ENCODE measurements around the gene C22orf23. TPM values are rescaled to one million over a fixed set of nuclear protein-coding genes. Genes with fewer than 3 reads are reported as not detected.
A peak's percentile ranks its signal among the peaks of the same experiment; 100 is the strongest.
"Not testable (repeated sequence)": the region's sequence is repeated elsewhere in the genome, so short reads cannot be mapped to it uniquely, and the experiment has no call there.

Gene C22orf23
- polyA plus RNA-seq, 2 of the 4 experiments (the other 2 are of a cell fraction): 0.26 to 0.52 TPM

GRCh38 chr22:37951305-37951704 is 2.1 kb downstream of the C22orf23 start:
- ATAC-seq (peak in 1 of 2 experiments; percentile 25; a peak in 3 of 6 replicates), DNase-seq (ENCODE audit: low read depth in 1 of 2, low spot score in 1 of 2) (peak; percentile 10 to 45), FAIRE-seq (no peak)
- no peak overlapping the region for H3K27ac ChIP-seq
- H3K9me3 ChIP-seq: no peaks in the 10 kb centered on the region
- WGBS (ENCODE audit: missing lambda C conversion rate): 62% methylated on average over 8 of the region's 8 CpGs
- no peak for TF ChIP-seq HOXA7 (CRISPR knock-in tag; IDR thresholded peaks at IDR 0.05)
- TF ChIP-seq ZNF302 (CRISPR knock-in tag; IDR thresholded peaks at IDR 0.05): no peak
- TF ChIP-seq RCOR1 (IDR thresholded peaks at IDR 0.05; ENCODE audit: low read depth, low read length): no peak
- no peak for TF ChIP-seq REST (IDR thresholded peaks at IDR 0.05)
- TF ChIP-seq JUN (IDR thresholded peaks at IDR 0.05): no peak
- no peak for TF ChIP-seq EHMT2 (IDR thresholded peaks at IDR 0.05; ENCODE audit: low read depth)
- no peak for TF ChIP-seq ZFP36 (IDR thresholded peaks at IDR 0.05; ENCODE audit: borderline replicate concordance, partially characterized antibody)
- no peak for TF ChIP-seq PHF8 (IDR thresholded peaks at IDR 0.05; ENCODE audit: borderline replicate concordance, low read depth)
- no peak for TF ChIP-seq USF2 (IDR thresholded peaks at IDR 0.05)
- ChIA-PET POLR2A (no interaction called here), CTCF (interaction anchor here (0.6 to 1.1 kb wide), 2 partner anchors 12 to 284 kb away, joined by 3 to 4 read pairs; no protein-coding TSS in a partner anchor)
- H3K4me3 ChIP-seq: no peak overlapping the region
- peaks cover 7% of the 10 kb centered on the region; the same call in 2 of the 3 replicates for H3K4me1 ChIP-seq
- no peak overlapping the region for H3K4me2 ChIP-seq

DNA sequence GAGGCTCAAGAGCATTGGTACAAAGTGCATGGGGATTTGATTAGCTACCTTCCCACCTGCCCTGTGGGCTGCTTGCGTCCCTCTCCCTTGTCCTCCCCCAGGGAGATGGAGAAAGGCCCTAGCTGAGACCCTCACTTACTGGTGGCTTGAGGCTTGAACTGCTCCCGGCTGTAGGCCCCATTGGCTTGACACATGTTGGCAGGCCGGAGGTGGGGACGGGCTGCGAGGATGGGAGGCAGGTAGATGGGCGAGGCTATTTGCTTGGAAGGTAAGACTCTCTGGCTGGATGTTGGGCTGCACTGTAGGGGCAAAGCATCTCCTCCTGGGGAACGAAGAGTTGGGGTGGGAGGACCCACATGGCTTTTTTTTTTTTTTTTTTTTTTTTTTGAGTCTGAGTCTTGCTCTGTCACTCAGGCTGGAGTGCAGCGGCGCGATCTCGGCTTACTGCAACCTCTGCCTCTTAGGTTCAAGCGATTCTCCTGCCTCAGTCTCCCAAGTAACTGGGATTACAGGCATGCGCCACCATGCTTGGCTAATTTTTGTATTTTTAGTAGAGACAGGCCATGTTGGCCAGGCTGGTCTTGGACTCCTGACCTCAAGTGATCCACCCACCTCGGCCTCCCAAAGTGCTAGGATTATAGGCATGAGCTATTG is 6.1 kb downstream of the C22orf23 start:
- DNase-seq (ENCODE audit: low read depth in 1 of 2, low spot score in 1 of 2); ATAC-seq; H3K9me3 ChIP-seq; H3K4me3 ChIP-seq; H3K27ac ChIP-seq; FAIRE-seq; H3K4me2 ChIP-seq; H3K4me1 ChIP-seq; POLR2A ChIA-PET: not testable (repeated sequence)
- 91% methylated on average over 14 of the region's 14 CpGs for WGBS (ENCODE audit: missing lambda C conversion rate)
- CTCF ChIA-PET: interaction anchor here (0.6 to 2.0 kb wide), 2 partner anchors 14 to 283 kb away, joined by 4 to 10 read pairs; no protein-coding TSS in a partner anchor

GRCh38 chr22:37944423-37944822 is 9.0 kb downstream of the C22orf23 start:
- H3K4me3 ChIP-seq; POLR2A ChIA-PET; H3K9me3 ChIP-seq; H3K4me2 ChIP-seq; H3K4me1 ChIP-seq; DNase-seq (ENCODE audit: low read depth in 1 of 2, low spot score in 1 of 2); H3K27ac ChIP-seq; FAIRE-seq; ATAC-seq: not testable (repeated sequence)
- WGBS (ENCODE audit: missing lambda C conversion rate): 91% methylated on average over 11 of the region's 11 CpGs
- CTCF ChIA-PET: interaction anchor here (1.3 to 1.5 kb wide), 2 partner anchors 20 to 21 kb away, joined by 3 to 4 read pairs; no protein-coding TSS in a partner anchor

DNA sequence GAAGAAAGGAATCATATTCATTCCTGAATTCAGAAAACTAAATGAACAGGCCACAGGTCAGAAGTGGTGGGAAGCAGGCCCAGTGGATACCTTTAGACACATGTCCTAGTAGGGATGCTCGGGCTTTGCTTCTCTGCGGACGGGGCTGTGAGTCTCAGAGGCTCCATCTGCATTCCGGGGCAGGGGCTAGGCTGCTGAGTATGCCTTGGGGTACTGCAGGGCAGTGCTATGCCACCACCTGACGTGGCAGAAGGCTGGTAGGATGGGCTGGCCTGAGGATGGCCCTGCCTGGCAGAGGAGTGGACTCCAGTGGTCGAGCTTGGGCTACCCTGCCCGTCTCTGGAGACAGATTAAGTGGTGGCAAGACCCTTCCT is 9.6 kb downstream of the C22orf23 start:
- no peak; a peak in 1 of 6 replicates for ATAC-seq

More for the DNA sequence above, 9.6 kb downstream of the C22orf23 start:
- CTCF ChIA-PET: interaction anchor here (0.5 to 1.5 kb wide), 3 partner anchors 21 to 78 kb away, joined by 3 to 4 read pairs (median 4); no protein-coding TSS in a partner anchor
- DNase-seq (ENCODE audit: low read depth in 1 of 2, low spot score in 1 of 2): no peak
- H3K9me3 ChIP-seq: no peaks in the 10 kb centered on the region
- no peak overlapping the region for H3K4me2 ChIP-seq
- no peak overlapping the region for H3K27ac ChIP-seq
- WGBS (ENCODE audit: missing lambda C conversion rate): 84% methylated on average over 5 of the region's 7 CpGs
- H3K4me1 ChIP-seq: no peaks in the 10 kb centered on the region
- TF ChIP-seq RARB (CRISPR knock-in tag; IDR thresholded peaks at IDR 0.05): no peak
- no peak for TF ChIP-seq MAFK (IDR thresholded peaks at IDR 0.05; ENCODE audit: partially characterized antibody)
- no peak for TF ChIP-seq CHD2 (IDR thresholded peaks at IDR 0.05; ENCODE audit: low read length, partially characterized antibody)
- TF ChIP-seq MAZ (IDR thresholded peaks at IDR 0.05; ENCODE audit: borderline replicate concordance, low read depth, low read length): no peak
- no peak for TF ChIP-seq CTCF (IDR thresholded peaks at IDR 0.05)
- no peak for TF ChIP-seq JUN (IDR thresholded peaks at IDR 0.05)
- TF ChIP-seq REST (IDR thresholded peaks at IDR 0.05): no peak
- FAIRE-seq: no peak
- no peak overlapping the region for H3K4me3 ChIP-seq
- POLR2A ChIA-PET: no interaction called here
